H1 (cell line): ENCODE measurements around the gene PELO. TPM values are rescaled to one million over a fixed set of nuclear protein-coding genes. Genes with fewer than 3 reads are reported as not detected.

Experiments
- CTCF ChIA-PET: fragments of 300-600 bp; sonication (Branson Sonifier 250); formaldehyde crosslinking; loops from one replicate; lab custom pipeline; 2021; ENCODE audit not compliant: partially characterized antibody; lab: Charles Lee
- POLR2A ChIA-PET: fragments of 300-600 bp; sonication (Branson Sonifier 250); formaldehyde crosslinking; loops from one replicate; lab custom pipeline; 2021; ENCODE audit warnings: inconsistent platforms; ENCODE audit not compliant: partially characterized antibody; lab: Charles Lee
- DNase-seq, 2 experiments: peaks; one replicate each; pipeline versions ENCODE4 v3.0.0 to v3.0.0-alpha.2; 2010 to 2022; ENCODE audit warnings: low spot score in 2 of 2, low read depth in 1 of 2, mixed read lengths in 1 of 2
- FAIRE-seq: peaks from 2 replicates; lab custom pipeline; 2011; peaks lifted over from hg19 to GRCh38; lab: Jason Lieb, UNC
- H2AFZ ChIP-seq: 2 replicates; pipeline ENCODE4 v1.8.1; 2012; ENCODE audit warnings: low read length, inconsistent platforms
- H2AK5ac ChIP-seq: 2 replicates; pipeline ENCODE4 v1.6.1; 2013; ENCODE audit warnings: low read depth, low read length
- H2BK120ac ChIP-seq: replicated peaks from 2 replicates; pipeline ENCODE3; 2013; ENCODE audit warnings: low read depth, low read length, inconsistent platforms
- H2BK12ac ChIP-seq: 2 replicates; pipeline ENCODE4 v1.6.1; 2013; ENCODE audit warnings: low read depth, low read length
- H2BK15ac ChIP-seq: 2 replicates; pipeline ENCODE4 v1.6.1; 2013; ENCODE audit warnings: low read length
- H2BK20ac ChIP-seq: 2 replicates; pipeline ENCODE4 v1.6.1; 2013; ENCODE audit warnings: low read length
- H2BK5ac ChIP-seq: 2 replicates; pipeline ENCODE4 v1.6.1; 2013; ENCODE audit warnings: low read depth, low read length
- H3K14ac ChIP-seq: 2 replicates; pipeline ENCODE4 v1.6.1; 2013; ENCODE audit warnings: inconsistent platforms; ENCODE audit not compliant: insufficient read length
- H3K18ac ChIP-seq: 2 replicates; pipeline ENCODE4 v1.6.1; 2013; ENCODE audit warnings: low read length; ENCODE audit errors: extremely low read depth
- H3K23ac ChIP-seq: 2 replicates; pipeline ENCODE4 v1.6.1; 2013; ENCODE audit warnings: inconsistent platforms; ENCODE audit not compliant: insufficient read length
- H3K23me2 ChIP-seq: 2 replicates; pipeline ENCODE4 v1.6.1; 2013; ENCODE audit warnings: low read depth, low read length
- H3K27ac ChIP-seq: 2 replicates; pipeline ENCODE4 v1.6.1; 2011; ENCODE audit warnings: low read depth, low read length, inconsistent platforms
- H3K27me3 ChIP-seq, 4 experiments: replicated peaks in 1 of 4; 1 replicate in 1 of 4; 2 replicates in 3 of 4; pipeline versions ENCODE4 v1.6.1 to v1.8.1; 2011 to 2013; ENCODE audit warnings: low read length in 3 of 4, mild to moderate bottlenecking in 3 of 4, inconsistent platforms in 2 of 4, mixed read lengths in 2 of 4, moderate library complexity in 1 of 4; ENCODE audit not compliant: control insufficient read depth in 3 of 4, insufficient read depth in 3 of 4; ENCODE audit errors: extremely low read depth in 1 of 4
- H3K36me3 ChIP-seq, 4 experiments: 2 replicates each; pipeline versions ENCODE4 v1.6.1 to v1.8.1; 2011 to 2013; ENCODE audit warnings: mild to moderate bottlenecking in 4 of 4, low read length in 3 of 4, moderate library complexity in 2 of 4, control low read depth in 1 of 4, inconsistent platforms in 1 of 4; ENCODE audit not compliant: insufficient read depth in 4 of 4, control insufficient read depth in 2 of 4
- H3K4ac ChIP-seq: replicated peaks from 2 replicates; pipeline ENCODE3; 2013; ENCODE audit warnings: low read length, low read depth, mixed read lengths, inconsistent platforms; ENCODE audit not compliant: insufficient read length
- H3K4me1 ChIP-seq, 4 experiments: replicated peaks in 1 of 4; 1 replicate in 1 of 4; 2 replicates in 3 of 4; pipeline versions ENCODE4 v1.6.1 to v1.8.1; 2011 to 2013; ENCODE audit warnings: low read length in 3 of 4, inconsistent platforms in 2 of 4, mixed read lengths in 1 of 4; ENCODE audit not compliant: insufficient read depth in 4 of 4, control insufficient read depth in 3 of 4
- H3K4me2 ChIP-seq, 2 experiments: 2 replicates each; pipeline versions ENCODE4 v1.6.1 to v1.8.1; 2011 to 2013; ENCODE audit warnings: low read depth in 2 of 2, low read length in 2 of 2, control low read depth in 1 of 2, inconsistent platforms in 1 of 2, mild to moderate bottlenecking in 1 of 2; ENCODE audit not compliant: insufficient read depth in 1 of 2
- H3K4me3 ChIP-seq, 4 experiments: fragments of 200-600, 300-600 bp in 1 of 4; sonication (generic), shearing (Covaris generic), sonication (Bioruptor Twin) in 1 of 4; 2 replicates each; pipeline versions ENCODE4 v1.5.1 to v1.8.1; 2011 to 2016; ENCODE audit warnings: low read length in 4 of 4, low read depth in 3 of 4, control low read depth in 2 of 4, inconsistent platforms in 2 of 4, mild to moderate bottlenecking in 2 of 4, mixed read lengths in 1 of 4, moderate library complexity in 1 of 4; ENCODE audit not compliant: insufficient read depth in 2 of 4; ENCODE audit errors: extremely low read depth in 1 of 4
- H3K56ac ChIP-seq: replicated peaks from 2 replicates; pipeline ENCODE3; 2013; ENCODE audit warnings: low read depth, mild to moderate bottlenecking, mixed read lengths, low read length, inconsistent platforms; ENCODE audit not compliant: insufficient read length
- H3K79me1 ChIP-seq: 2 replicates; pipeline ENCODE4 v1.6.1; 2013; ENCODE audit warnings: low read depth, low read length, control low read depth
- H3K79me2 ChIP-seq, 2 experiments: 2 replicates each; pipeline versions ENCODE4 v1.6.1 to v1.8.1; 2012 to 2013; ENCODE audit warnings: low read length in 2 of 2, mild to moderate bottlenecking in 2 of 2, inconsistent platforms in 1 of 2; ENCODE audit not compliant: insufficient read depth in 2 of 2, control insufficient read depth in 1 of 2
- H3K9ac ChIP-seq, 4 experiments: replicated peaks in 1 of 4; 1 replicate in 1 of 4; 2 replicates in 3 of 4; pipeline versions ENCODE4 v1.6.1 to v1.8.1; 2011 to 2013; ENCODE audit warnings: low read depth in 3 of 4, low read length in 3 of 4, control low read depth in 2 of 4, mild to moderate bottlenecking in 2 of 4, moderate library complexity in 2 of 4, inconsistent platforms in 1 of 4; ENCODE audit errors: extremely low read depth in 1 of 4
- H3K9me3 ChIP-seq, 2 experiments: 2 replicates each; pipeline versions ENCODE4 v1.6.1 to v1.8.1; 2012 to 2013; ENCODE audit warnings: mild to moderate bottlenecking in 2 of 2, moderate library complexity in 2 of 2, control low read depth in 1 of 2, inconsistent platforms in 1 of 2, low read depth in 1 of 2, low read length in 1 of 2, mixed read lengths in 1 of 2; ENCODE audit not compliant: insufficient read depth in 2 of 2
- H4K20me1 ChIP-seq, 2 experiments: replicated peaks in 1 of 2; 2 replicates each; pipeline versions ENCODE3 to v1.8.1; 2011 to 2013; ENCODE audit warnings: inconsistent platforms in 2 of 2, low read length in 2 of 2, mild to moderate bottlenecking in 1 of 2; ENCODE audit not compliant: insufficient read depth in 2 of 2, control insufficient read depth in 1 of 2
- H4K5ac ChIP-seq: 2 replicates; pipeline ENCODE4 v1.6.1; 2013; ENCODE audit warnings: low read length, low read depth, mixed read lengths, inconsistent platforms; ENCODE audit not compliant: insufficient read length
- H4K8ac ChIP-seq: 2 replicates; pipeline ENCODE4 v1.8.0; 2013; ENCODE audit warnings: mild to moderate bottlenecking, moderate library complexity, low read length, inconsistent platforms; ENCODE audit not compliant: insufficient read depth; ENCODE audit errors: extremely low read depth
- H4K91ac ChIP-seq: replicated peaks from 2 replicates; pipeline ENCODE3; 2013; ENCODE audit warnings: low read length, mixed read lengths, inconsistent platforms; ENCODE audit not compliant: insufficient read length
- BACH1 ChIP-seq: IDR thresholded peaks from 2 replicates; pipeline ENCODE4 v1.6.1; 2012; ENCODE audit warnings: low read length, improper control_type of control experiment
- BRCA1 ChIP-seq: IDR thresholded peaks from 2 replicates; pipeline ENCODE4 v1.6.1; 2012; ENCODE audit warnings: low read depth, low read length, improper control_type of control experiment
- CBX5 ChIP-seq: fragments of 300-800, 300-1000 bp; sonication (generic); IDR thresholded peaks from 2 replicates; pipeline ENCODE4 v1.7.1; 2016; ENCODE audit warnings: antibody characterized with exemption, low read length, low read depth
- EGR1 ChIP-seq: IDR thresholded peaks from 2 replicates; pipeline ENCODE4 v1.6.1; 2011; ENCODE audit warnings: low read depth, low read length, borderline replicate concordance
- EZH2 ChIP-seq: fragments of 200-600 bp; sonication (generic); IDR thresholded peaks from 2 replicates; pipeline ENCODE4 v1.7.1; 2012; ENCODE audit warnings: low read depth, mild to moderate bottlenecking, moderate library complexity, low read length, inconsistent platforms; ENCODE audit not compliant: severe bottlenecking
- GTF2F1 ChIP-seq: IDR thresholded peaks from 2 replicates; pipeline ENCODE4 v1.6.1; 2012; ENCODE audit warnings: low read depth, low read length, improper control_type of control experiment, borderline replicate concordance
- HDAC2 ChIP-seq, 2 experiments: fragments of 300-600 bp in 1 of 2; sonication (generic) in 1 of 2; IDR thresholded peaks; 2 replicates each; pipeline ENCODE4 v1.6.1; 2011 to 2012; ENCODE audit warnings: low read depth in 2 of 2, low read length in 2 of 2, mild to moderate bottlenecking in 2 of 2, moderate library complexity in 2 of 2, borderline replicate concordance in 1 of 2, inconsistent platforms in 1 of 2
- PHF8 ChIP-seq: fragments of 200-600 bp; sonication (generic); conservative IDR thresholded peaks from 2 replicates; pipeline ENCODE4 v1.7.1; 2012; ENCODE audit warnings: low read depth, mild to moderate bottlenecking, inconsistent platforms, low read length, moderate library complexity
- SIRT6 ChIP-seq: IDR thresholded peaks from one replicate; pipeline ENCODE4 v1.7.1; 2012; ENCODE audit warnings: low read length, inconsistent platforms
- TAF7 ChIP-seq: optimal IDR thresholded peaks from 2 replicates; pipeline ENCODE3; 2011; ENCODE audit warnings: low read depth, mild to moderate bottlenecking, inconsistent platforms, low read length, moderate library complexity, borderline replicate concordance
- TEAD4 ChIP-seq: IDR thresholded peaks from 2 replicates; pipeline ENCODE4 v1.6.1; 2012; ENCODE audit warnings: low read depth, low read length, inconsistent platforms, mixed read lengths
- WGBS, 2 experiments: shearing (Covaris generic) in 1 of 2; methylation state at CpG; one replicate each; pipeline versions ENCODE4 v1.1.6 to v1.1.7; 2013 to 2015; ENCODE audit warnings: low lambda C conversion rate in 2 of 2, mixed read lengths in 2 of 2, inconsistent platforms in 1 of 2, low coverage in 1 of 2, missing lambda C conversion rate in 1 of 2; ENCODE audit not compliant: insufficient replicate concordance in 2 of 2, insufficient coverage in 1 of 2, insufficient read length in 1 of 2; ENCODE audit errors: extremely low coverage in 1 of 2, missing lambda C conversion rate in 1 of 2; 5-methylcytosine and 5-hydroxymethylcytosine counted together
- polyA plus RNA-seq, 7 experiments: library from polyadenylated mRNA; depleted of rRNA in 3 of 7; stranded (reverse) in 5 of 7; unstranded in 2 of 7; fragments of >200 nt in 5 of 7; fragments of 200-250 nt in 2 of 7; gene quantifications; 1 replicate in 5 of 7; 2 replicates in 1 of 7; 4 replicates in 1 of 7; pipeline versions ENCODE4 v1.2.1 to v1.2.3, GENCODE V29; 2011 to 2013; ENCODE audit warnings: missing spikeins in 2 of 7, mixed read lengths in 2 of 7
- total RNA-seq: library from RNA; stranded (reverse); fragmentation: NEBNext Ultra II Directional; extraction: Animal tissue kit (Norgen Biotek cat#: 25700); gene quantifications from 2 replicates; pipeline ENCODE4 v1.2.1, GENCODE V29; 2021

PELO gene
- total and polyA plus RNA-seq, 2 of the 8 experiments (the other 6 are each of a cell fraction or from before 2014, with no cell fraction given), result 10.8 to 18.5 TPM

- CTCF ChIA-PET, result no interaction called here
- Histone ChIP-seq H2BK5ac (no peak overlapping the region), H3K79me1 (no peaks in the 10 kb centered on the region), H2BK12ac (no peak overlapping the region), H2BK20ac (no peak overlapping the region), H3K4me1 (no peaks in the 10 kb centered on the region), H3K36me3 (no peaks in the 10 kb centered on the region), H3K4me2 (no peak overlapping the region), H4K20me1 (no peaks in the 10 kb centered on the region)
- WGBS, 2 experiments, result 84% methylated on average over 2 of the region's 2 CpGs; no CpG with 5 or more reads in 1 of the 2 experiments
- TF ChIP-seq TEAD4 (no peak), PHF8 (no peak), EGR1 (no peak), GTF2F1 (no peak), BRCA1 (no peak), TAF7 (no peak), EZH2 (no peak), SIRT6 (no peak), HDAC2 (IDR thresholded peaks at IDR 0.05; ENCODE audit: borderline replicate concordance in 1 of 2, low read depth in 2 of 2, low read length in 2 of 2) (no peak), CBX5 (no peak), BACH1 (no peak)
- TF ChIP-seq, all 59 proteins: peak for 0
- H2AK5ac ChIP-seq, result no peak overlapping the region
- no peak overlapping the region for H4K91ac ChIP-seq
- POLR2A ChIA-PET, result no interaction called here
- no peak overlapping the region for H2BK120ac ChIP-seq
- no peak overlapping the region for H2AFZ ChIP-seq
- H4K5ac ChIP-seq, result no peak overlapping the region
- no peak overlapping the region for H3K9ac ChIP-seq
- H3K56ac ChIP-seq, result no peak overlapping the region
- H3K18ac ChIP-seq, result no peak overlapping the region
- no peaks in the 10 kb centered on the region for H3K9me3 ChIP-seq
- H3K4ac ChIP-seq, result no peak overlapping the region
- no peak overlapping the region for H3K4me3 ChIP-seq
- no peaks in the 10 kb centered on the region for H3K79me2 ChIP-seq
- FAIRE-seq (no peak), DNase-seq (no peak)
- no peak overlapping the region for H3K27ac ChIP-seq
- H3K27me3 ChIP-seq, result no peaks in the 10 kb centered on the region
- H4K8ac ChIP-seq, result no peak overlapping the region
- no peak overlapping the region for H3K23ac ChIP-seq
- no peak overlapping the region for H2BK15ac ChIP-seq
- no peaks in the 10 kb centered on the region for H3K23me2 ChIP-seq
- H3K14ac ChIP-seq, result no peak overlapping the region
Observed at GRCh38 chr5:52743012-52743411, 44.7 kb upstream of the PELO start.
